Erythroblast (primary cell): ENCODE measurements around the gene CNDP2.

Experiments used
- GATA1 ChIP-seq: IDR thresholded peaks from 2 replicates; pipeline ENCODE4 v1.6.1; 2011; ENCODE audit warnings: low read depth, mild to moderate bottlenecking, control low read depth, low read length, moderate library complexity
- POLR2A ChIP-seq: IDR thresholded peaks from 2 replicates; pipeline ENCODE4 v1.6.1; 2011; ENCODE audit warnings: mild to moderate bottlenecking, low read length

GRCh38 chr18:74465775-74466174 is 30.4 kb upstream of the CNDP2 start:
- TF ChIP-seq POLR2A (no peak), GATA1 (no peak)
